ENCODE results near the gene NRXN3. TPM values are rescaled to one million over a fixed set of nuclear protein-coding genes. Genes with fewer than 3 reads are reported as not detected.

The NRXN3 gene
- total RNA-seq, 1 experiment from 2014 or later = not detected

GRCh38 chr14:79395061-79395460 lies 1224.9 kb downstream of the NRXN3 start:
- ChIA-PET RAD21 (ENCODE audit: low non-redundant PET in 1 of 2, low total read pairs in 2 of 2, uncharacterized antibody in 2 of 2, unreplicated experiment in 2 of 2) (no interaction called here), POLR2A (no interaction called here), CTCF (no interaction called here)
- H3K27me3 ChIP-seq (ENCODE audit: insufficient read depth, low read length) = no peaks in the 10 kb centered on the region
- intact Hi-C loops (cut with micrococcal nuclease) = no loop called here
- H3K9me2 ChIP-seq (ENCODE audit: insufficient read depth) = no peaks in the 10 kb centered on the region
- H4K20me1 ChIP-seq (ENCODE audit: insufficient read depth) = no peaks in the 10 kb centered on the region
- ATAC-seq (no peak), DNase-seq (ENCODE audit: low read depth, low spot score) (no peak)
- no peak overlapping the region for H3K4me3 ChIP-seq (replicated peaks in 1 of 2; ENCODE audit: low read depth in 1 of 2, low read length in 2 of 2)
- no peak for TF ChIP-seq ZBTB33 (IDR thresholded peaks at IDR 0.05; ENCODE audit: extremely low read depth, insufficient replicate concordance, low read length)
- TF ChIP-seq, protein P1, sequence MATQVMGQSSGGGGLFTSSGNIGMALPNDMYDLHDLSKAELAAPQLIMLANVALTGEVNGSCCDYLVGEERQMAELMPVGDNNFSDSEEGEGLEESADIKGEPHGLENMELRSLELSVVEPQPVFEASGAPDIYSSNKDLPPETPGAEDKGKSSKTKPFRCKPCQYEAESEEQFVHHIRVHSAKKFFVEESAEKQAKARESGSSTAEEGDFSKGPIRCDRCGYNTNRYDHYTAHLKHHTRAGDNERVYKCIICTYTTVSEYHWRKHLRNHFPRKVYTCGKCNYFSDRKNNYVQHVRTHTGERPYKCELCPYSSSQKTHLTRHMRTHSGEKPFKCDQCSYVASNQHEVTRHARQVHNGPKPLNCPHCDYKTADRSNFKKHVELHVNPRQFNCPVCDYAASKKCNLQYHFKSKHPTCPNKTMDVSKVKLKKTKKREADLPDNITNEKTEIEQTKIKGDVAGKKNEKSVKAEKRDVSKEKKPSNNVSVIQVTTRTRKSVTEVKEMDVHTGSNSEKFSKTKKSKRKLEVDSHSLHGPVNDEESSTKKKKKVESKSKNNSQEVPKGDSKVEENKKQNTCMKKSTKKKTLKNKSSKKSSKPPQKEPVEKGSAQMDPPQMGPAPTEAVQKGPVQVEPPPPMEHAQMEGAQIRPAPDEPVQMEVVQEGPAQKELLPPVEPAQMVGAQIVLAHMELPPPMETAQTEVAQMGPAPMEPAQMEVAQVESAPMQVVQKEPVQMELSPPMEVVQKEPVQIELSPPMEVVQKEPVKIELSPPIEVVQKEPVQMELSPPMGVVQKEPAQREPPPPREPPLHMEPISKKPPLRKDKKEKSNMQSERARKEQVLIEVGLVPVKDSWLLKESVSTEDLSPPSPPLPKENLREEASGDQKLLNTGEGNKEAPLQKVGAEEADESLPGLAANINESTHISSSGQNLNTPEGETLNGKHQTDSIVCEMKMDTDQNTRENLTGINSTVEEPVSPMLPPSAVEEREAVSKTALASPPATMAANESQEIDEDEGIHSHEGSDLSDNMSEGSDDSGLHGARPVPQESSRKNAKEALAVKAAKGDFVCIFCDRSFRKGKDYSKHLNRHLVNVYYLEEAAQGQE (IDR thresholded peaks at IDR 0.05; ENCODE audit: low read depth) = no peak
- no peak overlapping the region for H3K4me2 ChIP-seq (ENCODE audit: low read length)
- no peaks in the 10 kb centered on the region for H3K79me2 ChIP-seq (ENCODE audit: insufficient read depth, low read length)
- no peak overlapping the region for H3K27ac ChIP-seq (ENCODE audit: low read depth, low read length)
- no peak overlapping the region for H2AFZ ChIP-seq (ENCODE audit: low read depth, low read length, poor library complexity, severe bottlenecking)
- H3K9me3 ChIP-seq (ENCODE audit: control insufficient read depth in 1 of 2, insufficient read depth in 1 of 2, low read depth in 1 of 2, low read length in 2 of 2) = peaks cover 10 to 11% of the 10 kb centered on the region in 2 experiments; a peak in 2 of 4 replicates
- H3K4me1 ChIP-seq (ENCODE audit: control insufficient read depth in 1 of 2, insufficient read depth in 2 of 2, low read length in 2 of 2) = no peaks in the 10 kb centered on the region
- no peak overlapping the region for H3K9ac ChIP-seq (ENCODE audit: low read length)
- no peaks in the 10 kb centered on the region for H3K36me3 ChIP-seq (ENCODE audit: control insufficient read depth in 1 of 2, insufficient read depth in 2 of 2, low read length in 2 of 2)
- BruUV-seq (replicated peaks) = no TSS peak

Data from HCT116 (cell line).